ENCODE data around the gene MSANTD2.

Gene MSANTD2

DNA sequence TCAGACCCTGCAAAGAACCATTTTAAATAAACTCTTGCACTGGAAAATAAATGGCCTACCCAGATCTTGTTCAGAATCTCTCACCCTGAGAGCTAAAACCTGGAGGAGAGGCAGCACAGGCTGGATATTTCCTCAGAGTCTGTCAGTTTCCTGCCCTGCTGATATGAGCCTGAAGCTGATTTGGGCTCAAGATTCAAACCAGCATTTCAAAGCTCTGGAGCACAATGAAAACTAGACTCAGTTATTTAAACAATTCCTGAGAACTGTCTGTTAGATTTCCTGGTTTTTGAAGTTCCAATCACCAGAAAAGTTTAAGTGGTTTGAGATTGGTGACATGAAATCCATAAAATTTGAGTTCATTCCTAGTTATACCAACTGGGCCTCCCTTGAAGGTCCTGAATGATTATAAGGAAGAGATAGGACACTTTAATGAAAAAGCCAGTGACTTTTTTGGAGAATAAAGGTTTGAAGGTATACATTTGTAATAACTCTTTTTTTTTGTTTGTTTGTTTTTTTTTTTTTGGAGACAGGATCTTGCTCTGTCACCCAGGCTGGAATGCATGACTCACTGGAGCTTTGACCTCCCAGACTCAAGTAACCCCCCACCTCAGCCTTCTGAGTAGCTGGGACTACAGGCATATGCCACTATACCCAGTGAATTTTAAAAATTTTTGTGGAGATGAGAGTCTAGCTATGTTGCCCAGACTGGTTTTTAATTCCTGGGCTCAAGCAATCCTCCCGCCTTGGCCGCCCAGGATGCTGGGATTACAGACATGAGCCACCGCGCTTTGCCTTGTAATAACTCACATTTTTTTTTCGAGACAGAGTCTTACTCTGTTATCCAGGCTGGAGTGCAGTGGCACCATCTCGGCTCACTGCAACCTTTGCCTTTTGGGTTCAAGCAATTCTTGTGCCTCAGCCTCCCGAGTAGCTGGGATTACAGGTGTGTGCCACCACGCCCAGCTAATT, 30.1 kb downstream of the MSANTD2 start:
- no peak for ATAC-seq

DNA sequence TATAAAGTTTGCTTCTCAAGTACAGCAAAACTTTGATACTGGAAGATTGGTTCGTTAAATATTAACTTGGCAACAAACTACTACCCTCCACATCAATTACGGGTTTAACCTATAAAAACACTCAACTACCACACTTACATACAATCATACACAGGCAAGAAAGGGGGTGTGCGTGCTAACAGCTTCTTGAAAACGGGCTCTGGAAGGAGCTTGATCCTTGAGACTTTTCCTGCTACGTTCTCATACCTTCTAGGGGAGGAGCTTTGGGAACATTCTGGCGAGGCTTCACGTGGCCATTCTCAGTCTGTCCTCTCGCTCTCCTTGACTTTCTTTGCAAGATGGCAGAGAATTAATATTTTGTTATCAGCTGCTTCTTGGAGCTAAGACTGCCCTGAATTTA, 31.3 kb downstream of the MSANTD2 start:
- no peak for ATAC-seq

DNA sequence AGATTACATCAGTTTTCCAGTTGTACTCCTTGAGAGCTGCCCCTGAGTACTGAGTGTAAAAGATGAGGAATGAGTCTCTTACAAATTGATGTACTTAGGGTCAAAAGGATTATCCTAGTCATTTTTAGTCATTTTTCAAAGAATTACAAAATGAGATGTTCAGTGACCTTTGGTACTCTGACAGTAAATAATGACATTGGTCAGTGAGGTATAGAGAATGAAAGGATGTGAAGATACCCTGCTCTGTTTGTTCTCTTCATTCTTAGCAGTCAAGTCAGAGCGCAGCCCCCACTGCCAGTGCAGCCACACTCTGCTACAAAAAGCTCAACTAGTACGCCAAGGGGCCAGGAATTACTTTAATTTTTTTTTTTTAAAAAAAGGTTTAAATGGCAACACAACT, 34.0 kb downstream of the MSANTD2 start:
- no peak for ATAC-seq

DNA sequence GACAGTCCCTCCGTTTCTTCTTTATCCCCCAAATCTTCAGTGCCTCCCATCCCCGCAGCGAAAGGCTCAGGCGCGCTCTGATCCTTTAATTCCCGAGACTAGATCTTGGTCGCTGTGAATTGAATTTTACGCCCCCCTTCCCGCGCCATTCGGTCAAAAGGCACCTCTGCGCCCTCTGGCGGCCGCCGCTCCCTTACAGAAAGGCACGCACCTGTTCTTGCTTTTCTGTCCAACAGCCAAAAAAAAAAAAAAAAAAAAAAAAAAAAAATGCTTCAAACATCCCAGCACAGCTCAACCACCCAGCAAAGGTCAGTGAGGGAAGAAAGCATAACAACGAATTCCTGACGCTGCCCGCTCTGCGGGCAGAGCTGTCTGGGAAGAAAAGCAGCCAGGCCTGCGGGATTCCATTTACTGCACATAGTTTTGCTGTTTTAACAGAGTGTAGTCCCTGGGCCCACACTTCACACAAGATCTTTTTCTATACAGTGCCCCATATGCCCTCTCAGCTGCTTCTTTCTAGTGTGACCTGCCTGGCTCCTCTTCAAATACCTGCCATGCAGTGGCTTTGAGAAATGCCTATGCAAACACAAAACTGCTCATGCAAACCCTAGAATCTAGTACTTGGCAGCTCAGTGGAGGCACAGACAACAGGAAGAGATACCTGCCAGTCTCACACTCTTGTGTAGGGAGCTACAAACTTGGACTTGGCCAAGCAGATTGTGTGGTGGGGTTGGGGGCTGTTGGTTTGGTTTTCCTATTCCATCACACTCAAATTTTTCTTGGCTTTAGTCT, 36.9 kb downstream of the MSANTD2 start:
- peak; percentile 44 to 46 for ATAC-seq

DNA sequence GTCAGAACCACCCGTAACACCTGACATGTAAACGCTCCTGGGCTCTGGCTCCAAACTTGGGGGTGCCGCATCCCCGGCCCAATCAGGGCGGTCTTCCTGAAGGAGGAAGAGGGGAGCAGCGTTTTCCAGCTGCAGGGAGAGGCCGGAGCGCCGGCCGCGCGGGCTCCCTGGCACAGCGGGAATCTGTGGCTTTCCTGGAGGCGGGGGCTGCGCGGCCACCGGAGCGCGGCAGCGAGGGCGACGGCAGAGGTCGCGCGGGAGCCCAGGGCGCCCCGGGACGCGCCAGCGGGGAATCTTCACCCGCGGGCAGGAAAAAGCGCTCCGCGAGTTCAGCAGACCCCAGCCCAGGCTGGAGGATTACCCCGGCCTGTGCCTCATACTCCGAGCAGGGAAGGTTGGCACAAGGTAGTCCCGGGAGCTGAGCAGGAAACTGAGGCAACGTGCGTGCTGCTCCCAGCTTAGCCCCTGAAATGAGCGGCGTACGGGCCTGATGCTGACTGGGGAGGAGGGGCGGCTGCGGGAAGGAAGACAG, 37.5 kb downstream of the MSANTD2 start:
- peak; percentile 27 to 30 for ATAC-seq

DNA sequence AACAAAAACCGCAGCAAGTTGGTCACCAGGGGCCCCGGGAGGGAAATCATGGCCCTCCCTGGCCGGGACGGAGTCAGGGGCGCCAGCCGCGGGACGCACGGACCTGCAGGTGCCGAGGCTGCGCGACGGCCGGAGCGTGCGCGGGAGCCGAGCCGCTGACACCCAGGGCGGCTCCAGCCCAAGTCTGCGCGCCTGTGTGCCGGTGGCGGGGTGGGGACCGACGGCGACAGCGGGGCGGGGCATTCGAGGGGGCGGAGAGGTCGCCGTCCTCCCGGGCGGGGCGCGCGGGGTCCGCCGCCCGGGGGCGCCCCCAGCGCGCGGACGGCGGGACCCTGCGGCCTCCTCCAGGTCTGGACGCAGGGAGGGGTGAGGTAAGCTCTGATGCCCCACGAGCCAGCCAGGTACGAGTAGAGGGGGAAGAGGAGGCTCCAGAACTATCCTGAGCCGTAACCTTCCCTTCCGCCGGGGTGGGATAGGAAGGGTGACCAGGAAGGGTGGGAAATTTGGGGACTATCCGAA, 38.0 kb downstream of the MSANTD2 start, which contains the start of gene ESAM:
Gene ESAM, minus strand, starts transcription at position 186 of the 519 bp plus-strand sequence. Its CDS starts 136 bp downstream, at position 50.
- ATAC-seq, result peak; percentile 77 to 78

DNA sequence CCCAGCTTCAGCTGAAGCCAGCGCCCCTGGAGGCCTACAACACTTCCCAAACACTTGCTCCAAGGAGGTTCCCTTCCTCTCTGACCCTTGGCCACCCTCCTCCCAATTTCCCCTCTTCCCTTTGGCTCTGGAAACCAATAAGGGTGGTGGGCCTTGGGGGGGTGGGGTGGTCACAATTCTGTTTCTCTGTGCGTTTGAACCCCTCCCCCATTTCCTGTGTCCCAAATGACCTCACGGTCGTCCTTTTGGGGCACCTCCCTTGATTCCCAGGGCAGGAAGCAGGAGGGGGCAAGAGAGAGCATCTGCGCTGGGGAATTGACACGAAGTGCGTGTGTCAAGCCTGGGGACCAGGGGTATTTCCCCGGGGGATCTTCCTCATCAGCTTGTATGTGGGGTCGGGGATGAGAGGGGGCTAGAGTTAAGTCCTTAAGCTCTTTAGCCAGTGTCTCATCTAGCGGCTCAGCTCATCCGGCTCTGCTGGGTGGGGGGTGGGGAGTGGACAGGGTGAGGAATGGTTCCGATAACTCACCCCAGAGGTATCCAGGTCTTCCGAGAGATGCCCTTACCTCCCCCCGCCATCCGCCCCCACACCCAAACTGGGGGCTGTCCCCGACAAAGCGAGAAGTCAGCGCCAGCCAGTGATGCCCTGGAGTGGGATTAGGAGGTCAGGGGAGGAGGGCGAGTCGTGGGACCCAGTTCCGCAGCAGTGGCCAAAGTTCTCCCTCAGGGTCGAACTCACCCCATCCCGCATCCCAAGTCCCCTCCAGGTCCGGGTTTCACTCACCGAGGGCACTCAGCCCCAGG, 38.7 kb downstream of the MSANTD2 start:
- no peak for ATAC-seq

DNA sequence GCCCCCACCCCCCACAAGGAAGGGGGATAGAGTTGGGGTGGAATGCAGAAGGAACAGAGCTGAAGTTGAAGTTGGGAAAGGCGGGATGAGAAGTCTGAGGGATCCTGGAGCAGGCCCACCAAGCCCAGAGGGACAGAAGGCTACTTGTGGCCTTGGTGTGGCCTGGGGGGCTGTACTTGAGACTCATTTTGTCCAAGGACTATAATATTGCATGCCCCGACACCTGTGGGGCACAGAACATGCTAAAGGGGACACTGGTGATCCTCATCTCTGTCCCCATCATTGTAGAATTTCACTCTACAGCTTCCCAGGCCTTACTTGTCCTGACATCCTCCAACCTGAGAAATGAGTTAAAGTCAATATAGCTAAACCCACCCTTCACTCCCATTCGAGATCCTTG, 39.4 kb downstream of the MSANTD2 start:
- no peak for ATAC-seq

DNA sequence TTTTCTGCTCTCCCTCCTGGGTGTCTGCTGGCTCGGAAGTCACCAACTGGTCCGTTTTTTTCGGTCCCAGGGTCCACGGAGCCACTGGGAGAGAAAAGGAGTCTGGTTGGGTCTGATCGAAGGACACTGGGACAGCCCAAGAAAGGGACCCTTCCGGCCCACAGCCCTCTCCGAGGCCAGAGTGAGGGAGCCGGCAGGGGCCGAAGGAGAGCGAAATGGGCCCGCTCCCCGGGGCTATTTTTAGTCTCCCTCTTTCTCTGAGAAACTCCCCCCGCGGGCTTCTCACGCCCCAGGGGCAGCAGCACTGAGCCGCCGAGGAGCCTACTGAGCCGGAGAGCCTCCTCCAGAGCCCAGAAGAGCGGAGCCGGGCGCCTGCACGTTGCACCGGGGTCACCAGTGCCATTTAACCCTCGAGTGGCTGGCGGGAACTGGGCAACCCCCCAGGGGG, 40.0 kb downstream of the MSANTD2 start:
- ATAC-seq, result no peak

DNA sequence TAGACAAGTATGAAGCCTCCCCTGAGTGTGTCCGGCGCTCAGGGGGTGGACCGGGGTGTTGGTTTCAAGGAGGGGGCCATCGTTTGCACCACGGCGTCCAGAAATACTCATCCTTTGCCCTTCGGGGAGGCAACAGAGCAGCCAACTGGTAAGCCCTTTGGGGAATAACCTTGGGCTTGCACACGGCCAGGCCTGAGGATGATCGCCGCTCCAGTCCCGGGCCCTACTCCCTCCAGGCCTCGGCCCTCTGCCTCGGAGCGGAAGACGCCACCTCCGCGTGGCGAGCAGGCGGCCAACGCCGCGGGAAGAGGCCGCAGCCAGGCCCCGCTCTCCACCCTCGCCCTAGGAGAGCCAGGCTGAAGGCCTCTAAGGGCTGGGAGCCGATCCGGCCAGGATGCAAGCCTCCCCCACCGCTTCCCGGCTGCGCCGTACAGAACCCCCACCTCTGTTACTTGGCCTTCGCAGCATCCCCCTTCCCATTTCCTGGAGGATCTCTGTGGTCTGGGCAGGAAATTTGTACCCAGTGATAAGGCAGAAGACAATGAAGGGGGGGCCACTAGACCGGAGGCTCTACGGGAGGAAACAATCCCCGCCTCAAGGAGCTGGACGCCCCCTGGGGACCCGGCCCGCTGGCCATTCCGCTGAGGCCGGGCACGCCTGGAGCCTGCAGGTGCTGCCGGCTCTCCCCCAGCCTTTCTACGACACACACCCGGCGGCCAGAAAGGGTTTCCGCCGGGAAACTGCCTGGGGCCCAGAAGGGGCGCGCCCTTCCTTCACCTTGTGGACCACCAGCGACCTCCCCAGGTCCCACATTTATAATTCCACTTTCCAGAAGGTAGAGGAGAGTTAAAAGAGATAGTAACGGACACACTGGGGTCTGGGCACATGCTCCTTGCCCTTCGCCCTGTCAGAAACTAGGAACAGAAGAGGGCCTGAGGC, 40.7 kb downstream of the MSANTD2 start:
- ATAC-seq, result no peak

DNA sequence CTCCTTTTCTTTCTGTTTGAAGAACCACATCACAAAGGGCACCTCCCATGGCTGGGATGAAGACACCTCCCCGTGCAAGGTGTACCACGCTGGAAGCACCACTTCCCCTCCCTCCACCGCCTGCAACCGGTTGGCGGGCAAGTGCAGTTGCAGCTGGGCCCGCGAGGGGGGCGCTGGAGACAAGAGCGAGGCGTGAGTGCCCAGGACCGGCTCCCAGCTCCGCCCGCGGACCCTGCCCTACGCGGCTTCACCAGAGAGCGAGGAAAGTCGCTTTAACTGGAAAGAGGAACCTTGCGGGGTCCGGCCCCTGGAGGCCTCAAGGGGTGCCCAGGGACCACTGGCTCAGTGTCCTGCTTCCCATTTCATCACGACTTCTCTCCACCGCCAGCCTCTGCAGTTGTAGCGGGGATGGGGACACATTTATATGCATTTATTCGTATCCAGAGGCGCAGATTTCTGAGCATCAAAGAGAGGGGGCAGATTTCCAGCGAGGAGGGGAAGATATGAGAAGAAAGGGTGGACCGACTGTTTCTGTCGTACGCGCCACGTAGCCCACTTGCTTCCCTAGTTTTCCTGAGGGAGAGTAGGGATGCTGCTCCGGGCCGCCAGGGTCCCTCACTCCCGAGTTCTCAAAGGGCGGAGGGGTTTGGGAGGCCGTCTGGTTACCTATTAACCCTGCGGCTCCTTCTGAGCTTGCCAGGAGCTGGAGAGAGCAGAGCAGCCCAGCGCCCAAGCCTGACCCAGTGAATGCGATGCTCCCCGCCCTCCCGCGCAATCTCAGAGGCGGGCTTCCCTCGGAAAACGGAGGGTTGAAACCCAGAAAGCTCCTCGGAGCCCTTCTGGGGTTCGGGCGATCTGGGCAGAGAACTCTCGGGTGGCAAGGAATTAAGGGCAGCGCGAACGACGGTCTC, 41.6 kb downstream of the MSANTD2 start:
- ATAC-seq, result peak; percentile 57 to 62

DNA sequence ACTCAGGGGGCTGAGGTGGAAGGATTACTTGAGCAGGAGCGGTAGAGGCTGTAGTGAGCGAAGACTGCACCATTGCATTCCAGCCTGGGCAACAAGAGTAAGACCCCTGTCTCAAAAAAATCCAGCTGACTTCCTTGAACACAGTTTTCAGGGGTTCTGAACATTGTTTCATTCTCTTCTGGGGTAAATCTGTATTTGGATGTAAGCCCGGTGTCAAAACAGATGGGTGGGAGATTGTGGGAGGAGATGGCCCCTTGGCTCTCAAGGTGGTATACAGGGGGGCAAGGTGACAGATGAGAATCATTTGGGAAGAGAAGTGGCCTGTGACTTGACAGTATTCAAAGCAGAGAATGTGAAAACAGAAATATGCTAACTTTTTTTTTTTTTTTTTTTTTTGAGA, 42.9 kb downstream of the MSANTD2 start:
- no peak for ATAC-seq

DNA sequence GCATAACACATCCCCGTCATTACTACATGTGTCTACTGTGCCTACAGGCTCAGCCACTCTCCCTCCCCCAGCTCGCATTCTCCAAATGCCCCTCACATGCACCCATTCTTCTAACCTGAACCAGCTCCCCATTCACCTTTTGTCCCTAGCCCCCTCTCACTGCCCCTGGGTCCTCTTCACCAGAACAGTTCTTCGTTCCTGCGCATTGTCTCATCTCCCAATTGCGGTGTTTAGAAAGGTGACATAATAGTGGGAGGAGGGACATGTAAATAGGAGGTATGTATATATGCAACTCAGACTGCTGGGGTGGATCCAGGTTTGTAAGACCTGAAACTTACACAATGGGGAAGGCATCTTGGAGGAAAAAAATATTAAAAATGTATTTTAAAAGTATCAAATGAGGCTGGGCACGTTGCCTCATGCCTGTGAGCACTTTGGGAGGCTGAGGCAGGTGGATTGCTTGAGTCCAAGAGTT, 43.4 kb downstream of the MSANTD2 start:
- ATAC-seq, result no peak

DNA sequence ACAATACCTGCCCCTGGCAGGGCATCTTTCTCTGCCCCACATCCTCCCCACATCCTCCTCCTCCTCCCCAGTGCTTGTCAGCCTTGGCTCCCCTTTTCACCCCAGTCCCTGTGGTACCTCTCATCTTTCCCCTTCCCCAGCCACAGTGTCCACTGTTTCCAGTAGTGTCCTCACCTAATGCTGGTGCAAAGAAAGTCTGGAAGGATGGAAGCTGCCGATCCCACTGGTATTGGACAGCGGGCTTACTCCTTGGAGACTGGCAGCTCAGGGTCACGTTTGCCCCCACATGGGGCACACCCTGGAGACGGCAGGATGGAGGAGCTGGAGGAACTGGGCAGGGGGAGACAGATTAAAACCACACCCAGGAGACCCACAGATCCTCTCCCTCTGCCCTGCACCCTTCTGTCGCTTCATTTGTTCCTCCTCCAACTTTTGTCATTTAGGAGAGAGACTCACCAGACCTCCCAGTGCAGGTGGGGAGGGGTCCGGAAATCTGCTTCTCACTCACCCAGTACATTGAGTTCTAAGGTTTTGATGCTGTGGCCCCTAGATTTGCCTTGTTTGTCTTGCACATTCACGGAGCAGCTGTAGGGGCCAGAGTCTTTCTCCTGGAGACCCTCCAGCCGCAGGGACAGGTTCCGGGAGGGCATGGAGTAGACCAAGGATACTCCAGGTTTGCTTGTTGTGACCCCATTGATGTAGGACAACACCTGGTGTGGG, 44.0 kb downstream of the MSANTD2 start:
- ATAC-seq, result no peak

DNA sequence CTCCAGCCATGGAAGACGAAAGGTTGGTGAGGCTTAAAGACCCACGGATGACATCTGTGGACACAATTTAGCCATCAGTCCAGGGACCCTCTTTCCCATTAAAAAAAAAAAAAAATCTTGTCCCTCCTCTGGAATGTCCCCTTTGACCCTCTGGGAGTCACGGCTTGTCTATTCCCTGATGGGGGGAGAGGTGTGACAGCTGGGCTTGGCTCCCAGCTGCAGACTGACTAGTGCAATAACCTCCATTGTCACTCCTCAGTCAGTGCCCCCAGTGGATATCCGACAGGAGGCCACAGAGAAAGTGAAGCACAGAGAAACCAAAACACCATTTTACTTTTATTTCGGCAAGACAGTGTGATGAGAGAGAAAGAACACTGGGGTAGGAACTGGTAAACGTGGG, 45.5 kb downstream of the MSANTD2 start:
- no peak for ATAC-seq

DNA sequence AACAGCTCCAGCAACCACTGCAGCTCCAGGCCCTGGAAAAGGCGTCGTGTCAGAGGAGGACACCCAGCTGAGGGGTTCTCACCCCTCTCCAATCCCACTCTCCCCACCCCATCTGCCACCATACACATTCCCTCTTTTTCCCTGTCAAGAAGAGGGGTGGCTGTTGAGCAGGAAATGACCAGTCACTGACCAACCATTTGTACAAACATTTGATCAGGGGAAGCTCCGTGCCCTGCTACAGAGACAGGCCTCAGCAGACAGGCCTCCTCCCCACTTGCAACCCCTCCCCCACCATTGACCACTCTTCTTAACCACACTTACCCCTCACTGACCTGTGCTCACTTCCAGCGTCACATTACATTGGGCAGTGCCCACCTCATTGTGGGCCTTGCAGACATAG, 45.9 kb downstream of the MSANTD2 start:
- ATAC-seq, result no peak

DNA sequence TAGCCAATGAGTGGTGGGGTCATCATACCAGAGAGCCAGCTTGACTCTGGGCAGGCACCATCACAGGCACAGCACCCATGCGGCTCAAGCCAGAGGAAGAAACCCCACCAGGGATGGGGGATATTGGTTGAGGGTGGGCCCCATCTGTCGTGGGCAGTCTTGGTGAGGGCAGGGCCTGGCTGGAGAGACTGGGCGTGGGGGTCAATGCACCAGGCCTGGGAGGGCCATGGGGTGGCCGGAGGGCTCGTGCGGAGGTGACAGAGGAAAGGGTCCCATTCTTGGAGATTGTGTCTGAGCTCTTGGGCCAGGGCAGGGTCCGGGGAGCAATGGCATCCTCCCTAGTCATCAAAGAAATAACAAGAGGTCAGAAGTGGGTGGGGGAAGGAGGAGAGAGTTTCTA, 46.6 kb downstream of the MSANTD2 start:
- ATAC-seq, result no peak

DNA sequence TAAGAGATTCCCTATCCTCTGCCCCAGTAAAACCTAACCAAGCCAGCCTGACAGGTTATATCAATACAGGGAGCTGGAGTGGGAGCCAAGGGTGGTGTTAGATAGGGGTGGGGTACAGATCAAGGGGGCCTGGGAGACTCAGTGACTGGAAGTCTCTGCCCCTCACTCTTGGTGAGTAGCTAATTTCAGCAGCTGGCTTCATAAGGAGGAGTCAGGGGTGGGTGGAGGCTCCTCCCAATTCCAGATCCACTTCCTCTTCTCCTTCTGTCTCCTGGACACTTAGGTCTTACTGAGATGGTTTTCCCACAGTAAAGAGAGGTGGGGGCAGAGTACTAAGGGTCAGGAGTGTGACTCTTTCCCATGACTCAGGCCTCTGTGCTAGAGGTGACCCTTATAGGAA, 47.0 kb downstream of the MSANTD2 start:
- no peak for ATAC-seq

DNA sequence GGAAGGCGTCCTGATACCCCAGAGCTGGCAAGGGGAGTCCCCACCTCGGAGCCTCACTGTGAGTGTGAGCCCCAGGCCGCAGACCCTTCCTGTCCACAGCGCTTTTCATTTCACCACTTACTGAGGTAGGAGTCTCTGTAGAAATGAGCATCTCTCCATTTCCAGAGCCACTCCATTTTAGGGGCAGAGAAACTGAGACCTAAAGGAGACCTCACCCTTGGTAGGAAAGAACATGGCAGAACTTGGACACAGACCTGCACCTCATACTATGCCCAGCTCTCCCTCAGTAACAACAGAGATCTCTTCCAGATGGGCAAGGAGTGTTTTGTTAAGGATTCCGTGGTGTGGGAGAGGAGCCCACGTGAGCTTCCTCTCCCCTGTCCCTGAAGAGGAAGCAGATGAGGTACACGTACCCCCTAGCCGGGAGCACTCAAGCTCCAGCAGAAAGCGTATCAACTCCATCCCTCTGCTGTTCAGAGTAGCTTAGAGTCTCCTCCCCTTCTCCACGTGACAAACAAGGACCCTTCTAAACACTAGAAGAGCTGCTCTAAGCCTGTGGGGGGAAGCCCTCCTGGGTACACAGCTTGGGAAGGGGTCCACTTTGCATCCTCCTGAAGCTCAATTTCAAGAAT, 47.6 kb downstream of the MSANTD2 start:
- ATAC-seq, result no peak
